RWPE2 (cell line): ENCODE data around the gene PSMB7.

ENCODE experiments used
- ATAC-seq: fragments of 200-7000 bp; cut with Tn5 transposase; 3 replicates; pipeline ENCODE4 v1.9.1; 2021; ENCODE audit warnings: low read depth
- DNase-seq: peaks from one replicate; pipeline ENCODE4 v3.0.0-alpha.2; 2020; ENCODE audit warnings: low spot score
- H3K27ac ChIP-seq: fragments of 450-650 bp; 2 replicates; pipeline ENCODE4 v1.5.1; 2017; ENCODE audit warnings: mild to moderate bottlenecking; ENCODE audit not compliant: poor library complexity, severe bottlenecking
- H3K27me3 ChIP-seq: fragments of 250-450 bp; sonication (Bioruptor Pico); 2 replicates; pipeline ENCODE4 v1.5.1; 2021; ENCODE audit warnings: mild to moderate bottlenecking, moderate library complexity; ENCODE audit not compliant: insufficient read depth, poor library complexity, severe bottlenecking
- H3K36me3 ChIP-seq: fragments of 250-450 bp; sonication (Bioruptor Pico); 2 replicates; pipeline ENCODE4 v1.5.1; 2020; ENCODE audit warnings: low read depth, mild to moderate bottlenecking, moderate library complexity
- H3K4me1 ChIP-seq: fragments of 250-450 bp; sonication (Bioruptor Pico); 2 replicates; pipeline ENCODE4 v1.5.1; 2021; ENCODE audit warnings: mild to moderate bottlenecking, moderate library complexity; ENCODE audit not compliant: insufficient read depth, poor library complexity, severe bottlenecking
- H3K4me3 ChIP-seq: fragments of 250-450 bp; sonication (Bioruptor Pico); 2 replicates; pipeline ENCODE4 v1.5.1; 2021; ENCODE audit warnings: mild to moderate bottlenecking, moderate library complexity; ENCODE audit not compliant: severe bottlenecking
- H3K9me3 ChIP-seq: fragments of 250-450 bp; sonication (Bioruptor Pico); 2 replicates; pipeline ENCODE4 v1.5.1; 2021; ENCODE audit warnings: mild to moderate bottlenecking, moderate library complexity; ENCODE audit not compliant: severe bottlenecking
- TF ChIP-seq, protein P1 (sequence below): fragments of 450-650 bp; IDR thresholded peaks from one replicate; pipeline ENCODE4 v1.5.1; 2017; ENCODE audit warnings: mild to moderate bottlenecking, moderate library complexity; ENCODE audit not compliant: poor library complexity, severe bottlenecking

PSMB7 gene

DNA sequence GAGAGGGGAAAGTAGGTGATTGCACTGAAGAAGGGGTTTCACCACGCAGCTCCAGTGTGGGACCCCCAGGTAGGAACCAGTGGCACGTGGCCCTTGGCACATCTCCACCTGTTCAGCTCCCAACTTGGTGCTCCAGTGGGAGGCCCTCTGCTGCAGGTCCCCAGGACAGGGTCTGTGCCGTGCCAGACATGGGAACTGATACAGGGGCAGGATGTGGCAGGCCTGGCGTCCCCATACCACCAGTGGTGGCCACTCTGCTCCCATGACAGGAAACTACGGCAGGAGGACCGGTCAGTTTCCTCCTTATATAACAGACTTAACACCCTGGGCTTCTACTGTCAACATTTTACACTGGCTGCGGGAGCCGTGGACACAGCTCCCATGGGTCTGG lies 67.3 kb downstream of the PSMB7 start:
- ATAC-seq = no peak
- peak; percentile 27 for DNase-seq
- H3K36me3 ChIP-seq = peaks cover 92% of the 10 kb centered on the region
- H3K27me3 ChIP-seq = no peaks in the 10 kb centered on the region
- no peak overlapping the region for H3K27ac ChIP-seq
- H3K4me3 ChIP-seq = no peak overlapping the region
- TF ChIP-seq, protein P1, sequence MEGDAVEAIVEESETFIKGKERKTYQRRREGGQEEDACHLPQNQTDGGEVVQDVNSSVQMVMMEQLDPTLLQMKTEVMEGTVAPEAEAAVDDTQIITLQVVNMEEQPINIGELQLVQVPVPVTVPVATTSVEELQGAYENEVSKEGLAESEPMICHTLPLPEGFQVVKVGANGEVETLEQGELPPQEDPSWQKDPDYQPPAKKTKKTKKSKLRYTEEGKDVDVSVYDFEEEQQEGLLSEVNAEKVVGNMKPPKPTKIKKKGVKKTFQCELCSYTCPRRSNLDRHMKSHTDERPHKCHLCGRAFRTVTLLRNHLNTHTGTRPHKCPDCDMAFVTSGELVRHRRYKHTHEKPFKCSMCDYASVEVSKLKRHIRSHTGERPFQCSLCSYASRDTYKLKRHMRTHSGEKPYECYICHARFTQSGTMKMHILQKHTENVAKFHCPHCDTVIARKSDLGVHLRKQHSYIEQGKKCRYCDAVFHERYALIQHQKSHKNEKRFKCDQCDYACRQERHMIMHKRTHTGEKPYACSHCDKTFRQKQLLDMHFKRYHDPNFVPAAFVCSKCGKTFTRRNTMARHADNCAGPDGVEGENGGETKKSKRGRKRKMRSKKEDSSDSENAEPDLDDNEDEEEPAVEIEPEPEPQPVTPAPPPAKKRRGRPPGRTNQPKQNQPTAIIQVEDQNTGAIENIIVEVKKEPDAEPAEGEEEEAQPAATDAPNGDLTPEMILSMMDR = no peak
- no peaks in the 10 kb centered on the region for H3K9me3 ChIP-seq
- H3K4me1 ChIP-seq = no peaks in the 10 kb centered on the region

DNA sequence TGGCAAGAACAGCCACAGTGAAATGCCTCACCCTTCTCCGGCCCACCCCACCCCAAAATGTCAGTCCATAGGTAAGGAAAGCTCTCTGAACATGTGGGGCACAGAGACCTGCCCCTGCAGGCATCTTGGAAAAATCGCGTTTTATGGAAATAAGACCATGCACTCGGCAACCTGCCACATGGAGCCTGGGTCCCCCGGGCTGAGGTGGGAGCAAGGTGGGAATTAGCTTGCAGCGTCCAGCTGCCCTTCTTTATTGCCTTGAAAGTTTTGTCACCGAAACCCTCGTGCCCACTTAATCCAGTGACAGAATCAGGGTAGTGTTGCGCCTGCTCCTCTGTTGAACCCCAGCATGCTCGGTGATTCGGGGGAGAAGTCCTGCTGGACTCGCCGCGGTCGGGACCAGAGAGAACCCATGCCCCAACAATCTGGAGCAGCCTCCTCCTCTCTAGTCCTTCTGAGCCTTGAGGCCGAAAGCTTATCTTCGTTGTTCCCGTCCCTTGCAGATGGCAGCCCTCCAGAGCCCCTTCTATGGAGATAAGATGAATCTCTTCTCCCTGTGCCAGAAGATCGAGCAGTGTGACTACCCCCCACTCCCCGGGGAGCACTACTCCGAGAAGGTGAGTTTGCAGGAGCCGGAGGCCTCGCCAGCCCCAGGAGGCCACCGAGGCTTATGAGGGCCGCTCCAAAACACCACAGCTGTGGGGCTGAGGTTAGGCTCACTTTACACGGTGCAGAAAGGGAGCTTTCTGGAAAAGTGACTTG lies 67.9 kb downstream of the PSMB7 start:
- peak; percentile 39 for DNase-seq
- no peak overlapping the region for H3K27ac ChIP-seq
- H3K9me3 ChIP-seq = no peaks in the 10 kb centered on the region
- H3K36me3 ChIP-seq = peaks cover 86% of the 10 kb centered on the region
- no peaks in the 10 kb centered on the region for H3K27me3 ChIP-seq
- peaks cover 4% of the 10 kb centered on the region for H3K4me1 ChIP-seq
- no peak overlapping the region for H3K4me3 ChIP-seq
- TF ChIP-seq, protein P1 = no peak
- no peak for ATAC-seq

DNA sequence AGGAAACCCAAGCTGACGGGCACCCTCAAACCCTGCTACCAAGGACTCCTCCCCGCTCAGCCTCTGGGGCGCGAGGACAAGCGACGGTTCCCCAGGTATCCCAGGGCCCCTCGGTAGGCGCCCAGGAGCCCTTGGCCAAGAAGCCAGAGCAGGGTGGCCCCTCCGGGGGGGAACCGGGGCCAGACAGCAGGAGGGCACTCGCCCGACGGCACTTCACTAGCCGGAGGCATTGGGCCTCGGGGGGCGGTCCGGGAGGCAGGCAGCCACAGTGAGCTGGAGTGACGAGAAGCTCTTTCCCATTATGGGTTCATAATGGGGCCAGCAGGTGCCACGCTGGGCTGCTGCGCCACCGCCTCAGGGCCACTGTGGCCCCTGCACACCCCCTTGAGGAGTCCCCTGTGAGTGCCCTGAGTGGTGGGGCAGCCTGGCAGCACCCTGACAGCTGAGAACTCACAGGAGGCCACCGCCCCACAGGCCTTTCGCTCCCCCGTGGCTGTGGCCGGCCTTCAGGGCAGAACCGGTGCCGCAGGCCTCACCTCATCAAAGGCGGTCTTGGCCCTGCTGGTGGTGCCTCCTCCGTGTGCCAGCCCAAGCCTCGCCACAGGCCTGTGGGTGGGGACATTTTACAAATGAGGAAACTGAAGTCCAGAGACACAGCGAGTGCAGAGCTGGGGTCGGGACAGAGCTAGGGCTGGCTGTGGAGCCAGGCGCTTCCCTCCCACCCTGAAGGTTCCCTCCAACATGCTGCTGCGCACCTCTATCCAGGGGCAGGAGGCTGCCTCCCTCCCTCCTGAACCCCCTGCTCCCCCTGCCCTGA lies 68.7 kb downstream of the PSMB7 start:
- peaks cover 77% of the 10 kb centered on the region for H3K36me3 ChIP-seq

DNA sequence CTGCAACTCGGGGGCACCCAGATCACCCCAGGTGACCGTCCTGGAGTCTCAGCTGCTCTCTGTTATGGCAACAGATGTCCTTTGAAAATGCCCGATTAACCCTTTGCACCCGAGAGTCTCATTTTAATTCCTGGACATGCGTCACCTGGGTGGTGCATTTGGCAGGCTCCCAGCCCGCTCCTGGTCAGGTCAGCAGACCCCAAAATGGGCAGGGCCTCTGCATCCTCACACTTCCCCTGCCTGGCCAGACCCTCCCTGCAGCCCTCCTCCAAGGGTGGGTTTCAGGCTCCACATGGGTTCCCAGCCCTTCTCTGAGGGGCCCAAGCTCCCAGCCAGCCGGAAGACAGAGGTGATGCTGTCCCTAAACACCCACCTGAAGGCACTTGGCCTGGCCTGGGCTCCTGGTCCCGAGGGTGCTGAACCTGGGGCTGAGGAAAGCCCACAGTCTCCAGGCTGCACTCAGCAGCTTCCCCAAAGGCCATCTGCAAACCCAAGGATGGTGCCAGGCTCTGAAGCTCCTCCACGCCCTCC lies 69.4 kb downstream of the PSMB7 start:
- Histone ChIP-seq H3K36me3 (peaks cover 73% of the 10 kb centered on the region), H3K9me3 (no peaks in the 10 kb centered on the region), H3K4me1 (peaks cover 4% of the 10 kb centered on the region), H3K27me3 (no peaks in the 10 kb centered on the region), H3K27ac (no peak overlapping the region), H3K4me3 (no peak overlapping the region)
- no peak for ATAC-seq
- DNase-seq = no peak
- TF ChIP-seq, protein P1 = no peak

More for the DNA sequence above, 68.7 kb downstream of the PSMB7 start:
- H3K4me1 ChIP-seq = peaks cover 4% of the 10 kb centered on the region
- DNase-seq (peak; percentile 64), ATAC-seq (no peak)
- H3K27me3 ChIP-seq = no peaks in the 10 kb centered on the region
- TF ChIP-seq, protein P1 = no peak
- H3K9me3 ChIP-seq = no peaks in the 10 kb centered on the region
- H3K4me3 ChIP-seq = no peak overlapping the region
- no peak overlapping the region for H3K27ac ChIP-seq
